Stimulated activated memory B cell treated with anti-CD40 and anti-IgM and Interleukin-4, amounts not matched to agents 10 μg/mL and 1 μg/mL and 100 μg/mL, for 72 hours (primary cell): ENCODE measurements around the gene HOXD4.

Experiments
- ATAC-seq: fragments of 150-1000 bp; cut with Tn5 transposase; 2 replicates; pipeline ENCODE4 v1.10.0; 2021
- H3K27ac Mint-ChIP-seq: one replicate; pipeline ENCODE4 v1.8.0; 2022; ENCODE audit warnings: mild to moderate bottlenecking, mixed read lengths
- H3K27me3 Mint-ChIP-seq: one replicate; pipeline ENCODE4 v1.8.0; 2022; ENCODE audit warnings: mixed read lengths
- H3K36me3 Mint-ChIP-seq: one replicate; pipeline ENCODE4 v1.8.0; 2022; ENCODE audit warnings: mixed read lengths
- H3K4me1 Mint-ChIP-seq: one replicate; pipeline ENCODE4 v1.8.0; 2022; ENCODE audit warnings: mixed read lengths
- H3K4me3 Mint-ChIP-seq: one replicate; pipeline ENCODE4 v1.8.0; 2022; ENCODE audit warnings: mild to moderate bottlenecking, moderate library complexity, mixed read lengths
- H3K9me3 Mint-ChIP-seq: one replicate; pipeline ENCODE4 v1.8.0; 2022; ENCODE audit warnings: mixed read lengths

The HOXD4 gene

DNA sequence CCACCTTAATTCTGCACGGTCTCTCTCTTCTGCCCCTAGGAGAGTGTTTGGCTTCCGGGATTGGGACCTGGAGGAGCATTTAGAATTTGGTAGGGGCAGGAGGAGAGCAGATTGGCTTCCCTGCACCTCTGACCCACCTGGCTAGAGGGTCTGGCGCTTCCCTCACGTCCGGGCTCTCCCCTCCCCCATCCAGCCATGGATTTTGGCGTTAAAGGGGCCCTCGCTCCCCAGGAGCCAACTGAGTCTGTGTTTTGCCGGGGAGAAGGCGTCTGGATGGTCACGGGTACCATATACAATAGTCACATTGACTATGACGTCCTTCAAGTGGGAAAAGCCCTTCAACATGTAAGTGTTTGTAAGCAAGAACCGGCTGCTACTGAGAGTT is 12.3 kb downstream of the HOXD4 start:
- Mint-ChIP-seq H3K4me1 (no peaks in the 10 kb centered on the region), H3K27me3 (peaks cover 96% of the 10 kb centered on the region), H3K9me3 (peaks cover 2% of the 10 kb centered on the region), H3K36me3 (no peaks in the 10 kb centered on the region), H3K4me3 (no peak overlapping the region), H3K27ac (no peak overlapping the region)
- no peak for ATAC-seq

DNA sequence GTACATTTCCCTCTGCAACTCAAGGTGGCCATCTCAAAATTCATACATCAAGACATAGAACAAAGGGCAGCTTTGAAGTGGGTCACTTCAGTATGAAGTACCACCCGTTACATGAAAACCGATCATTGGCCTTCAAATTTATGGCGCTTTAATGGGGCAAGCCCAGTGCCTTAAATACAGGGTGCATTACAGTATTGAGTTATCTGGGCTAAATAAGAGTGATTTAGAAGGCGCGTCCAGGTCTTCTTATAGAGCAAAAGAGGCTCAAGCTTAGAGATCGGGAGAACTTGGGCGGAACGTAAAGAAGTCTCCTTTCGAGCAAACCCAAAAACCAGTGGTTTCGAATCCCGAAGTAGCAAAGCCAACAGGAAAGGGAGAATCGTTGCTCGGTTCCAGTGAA is 12.9 kb downstream of the HOXD4 start:
- no peak for ATAC-seq
- no peak overlapping the region for H3K4me3 Mint-ChIP-seq
- peaks cover 96% of the 10 kb centered on the region for H3K27me3 Mint-ChIP-seq
- peaks cover 2% of the 10 kb centered on the region for H3K9me3 Mint-ChIP-seq
- H3K36me3 Mint-ChIP-seq = no peaks in the 10 kb centered on the region
- no peak overlapping the region for H3K27ac Mint-ChIP-seq
- no peaks in the 10 kb centered on the region for H3K4me1 Mint-ChIP-seq

GRCh38 chr2:176164611-176165369 is 13.4 kb downstream of the HOXD4 start:
- Mint-ChIP-seq H3K9me3 (peaks cover 2% of the 10 kb centered on the region), H3K4me1 (no peaks in the 10 kb centered on the region), H3K36me3 (no peaks in the 10 kb centered on the region), H3K27me3 (peaks cover 96% of the 10 kb centered on the region), H3K4me3 (no peak overlapping the region), H3K27ac (no peak overlapping the region)
- ATAC-seq = no peak

GRCh38 chr2:176165370-176166050 is 14.2 kb downstream of the HOXD4 start:
- no peak for ATAC-seq
- Mint-ChIP-seq H3K4me3 (no peak overlapping the region), H3K36me3 (no peaks in the 10 kb centered on the region), H3K27me3 (peaks cover 96% of the 10 kb centered on the region), H3K27ac (no peak overlapping the region), H3K9me3 (peaks cover 2% of the 10 kb centered on the region), H3K4me1 (no peaks in the 10 kb centered on the region)

GRCh38 chr2:176166272-176166671 is 14.9 kb downstream of the HOXD4 start:
- peaks cover 2% of the 10 kb centered on the region for H3K9me3 Mint-ChIP-seq
- H3K27ac Mint-ChIP-seq = no peak overlapping the region
- H3K4me1 Mint-ChIP-seq = no peaks in the 10 kb centered on the region
- H3K36me3 Mint-ChIP-seq = no peaks in the 10 kb centered on the region
- peaks cover 96% of the 10 kb centered on the region for H3K27me3 Mint-ChIP-seq
- H3K4me3 Mint-ChIP-seq = no peak overlapping the region
- no peak for ATAC-seq

- Mint-ChIP-seq H3K4me1 (peaks cover 6% of the 10 kb centered on the region), H3K9me3 (peaks cover 2% of the 10 kb centered on the region), H3K4me3 (no peak overlapping the region), H3K27ac (no peak overlapping the region), H3K36me3 (no peaks in the 10 kb centered on the region), H3K27me3 (peaks cover 96% of the 10 kb centered on the region)
- no peak for ATAC-seq
These were observed 16.0 kb downstream of the HOXD4 start for GRCh38 chr2:176167398-176167797.

DNA sequence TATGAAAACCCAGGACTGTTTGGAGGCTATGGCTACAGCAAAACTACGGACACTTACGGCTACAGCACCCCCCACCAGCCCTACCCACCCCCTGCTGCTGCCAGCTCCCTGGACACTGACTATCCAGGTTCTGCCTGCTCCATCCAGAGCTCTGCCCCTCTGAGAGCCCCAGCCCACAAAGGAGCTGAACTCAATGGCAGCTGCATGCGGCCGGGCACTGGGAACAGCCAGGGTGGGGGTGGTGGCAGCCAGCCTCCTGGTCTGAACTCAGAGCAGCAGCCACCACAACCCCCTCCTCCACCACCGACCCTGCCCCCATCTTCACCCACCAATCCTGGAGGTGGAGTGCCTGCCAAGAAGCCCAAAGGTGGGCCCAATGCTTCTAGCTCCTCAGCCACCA is 17.8 kb downstream of the HOXD4 start:
- peaks cover 96% of the 10 kb centered on the region for H3K27me3 Mint-ChIP-seq

GRCh38 chr2:176169711-176170110 is 18.4 kb downstream of the HOXD4 start:
- H3K4me3 Mint-ChIP-seq = no peak overlapping the region
- ATAC-seq = no peak
- H3K9me3 Mint-ChIP-seq = no peaks in the 10 kb centered on the region
- no peaks in the 10 kb centered on the region for H3K36me3 Mint-ChIP-seq
- H3K4me1 Mint-ChIP-seq = peaks cover 7% of the 10 kb centered on the region
- H3K27ac Mint-ChIP-seq = no peak overlapping the region
- H3K27me3 Mint-ChIP-seq = peaks cover 96% of the 10 kb centered on the region

More for the DNA sequence above, 17.8 kb downstream of the HOXD4 start:
- Mint-ChIP-seq H3K36me3 (no peaks in the 10 kb centered on the region), H3K27ac (no peak overlapping the region), H3K4me3 (no peak overlapping the region), H3K9me3 (peaks cover 1% of the 10 kb centered on the region), H3K4me1 (peaks cover 6% of the 10 kb centered on the region)
- no peak for ATAC-seq

DNA sequence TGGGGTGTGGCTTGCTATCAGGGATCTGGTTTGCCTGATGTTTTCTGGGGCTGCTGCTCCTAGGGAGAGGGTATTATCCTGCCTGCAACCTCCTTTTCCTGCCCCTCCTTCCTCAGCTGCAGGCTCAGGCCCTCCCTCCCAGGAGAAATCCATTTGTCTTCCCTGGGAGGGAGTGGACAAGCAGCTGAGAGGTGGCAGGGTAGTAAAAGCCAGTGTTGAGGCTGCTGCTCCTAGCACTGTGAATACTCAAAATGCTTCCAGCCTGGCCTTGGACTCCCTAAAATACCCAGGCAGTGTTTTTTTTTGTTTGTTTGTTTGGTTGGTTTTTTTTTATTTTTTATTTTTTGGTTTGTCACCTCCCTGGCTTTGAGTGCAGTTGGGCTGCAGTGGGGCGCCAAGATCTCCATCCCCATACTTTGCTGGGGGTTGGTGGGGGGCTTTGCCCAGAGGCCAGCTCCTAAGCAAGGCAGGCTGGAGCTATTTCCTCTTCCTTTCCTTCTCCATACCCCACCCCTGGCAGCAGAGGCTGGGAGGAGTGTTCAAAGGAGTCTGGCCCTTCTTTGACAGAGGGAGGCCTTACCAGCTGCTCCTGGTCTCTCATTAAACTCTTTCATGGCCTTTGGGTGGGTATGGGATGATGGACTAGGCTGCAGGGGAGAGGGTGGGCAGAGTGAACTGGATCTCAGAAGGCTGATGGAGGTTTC is 19.4 kb downstream of the HOXD4 start:
- Mint-ChIP-seq H3K27me3 (peaks cover 96% of the 10 kb centered on the region), H3K9me3 (no peaks in the 10 kb centered on the region), H3K27ac (no peak overlapping the region), H3K4me3 (no peak overlapping the region), H3K36me3 (no peaks in the 10 kb centered on the region), H3K4me1 (peaks cover 13% of the 10 kb centered on the region)
- ATAC-seq = no peak

GRCh38 chr2:176171351-176172006 is 20.1 kb downstream of the HOXD4 start:
- Mint-ChIP-seq H3K9me3 (no peaks in the 10 kb centered on the region), H3K27me3 (peaks cover 96% of the 10 kb centered on the region), H3K4me1 (peaks cover 13% of the 10 kb centered on the region), H3K36me3 (no peaks in the 10 kb centered on the region), H3K4me3 (no peak overlapping the region), H3K27ac (no peak overlapping the region)
- ATAC-seq = no peak

GRCh38 chr2:176172007-176172894 is 20.9 kb downstream of the HOXD4 start:
- Mint-ChIP-seq H3K9me3 (no peaks in the 10 kb centered on the region), H3K27ac (no peak overlapping the region), H3K4me3 (no peak overlapping the region), H3K36me3 (no peaks in the 10 kb centered on the region), H3K27me3 (peaks cover 96% of the 10 kb centered on the region), H3K4me1 (peaks cover 13% of the 10 kb centered on the region)
- no peak for ATAC-seq

DNA sequence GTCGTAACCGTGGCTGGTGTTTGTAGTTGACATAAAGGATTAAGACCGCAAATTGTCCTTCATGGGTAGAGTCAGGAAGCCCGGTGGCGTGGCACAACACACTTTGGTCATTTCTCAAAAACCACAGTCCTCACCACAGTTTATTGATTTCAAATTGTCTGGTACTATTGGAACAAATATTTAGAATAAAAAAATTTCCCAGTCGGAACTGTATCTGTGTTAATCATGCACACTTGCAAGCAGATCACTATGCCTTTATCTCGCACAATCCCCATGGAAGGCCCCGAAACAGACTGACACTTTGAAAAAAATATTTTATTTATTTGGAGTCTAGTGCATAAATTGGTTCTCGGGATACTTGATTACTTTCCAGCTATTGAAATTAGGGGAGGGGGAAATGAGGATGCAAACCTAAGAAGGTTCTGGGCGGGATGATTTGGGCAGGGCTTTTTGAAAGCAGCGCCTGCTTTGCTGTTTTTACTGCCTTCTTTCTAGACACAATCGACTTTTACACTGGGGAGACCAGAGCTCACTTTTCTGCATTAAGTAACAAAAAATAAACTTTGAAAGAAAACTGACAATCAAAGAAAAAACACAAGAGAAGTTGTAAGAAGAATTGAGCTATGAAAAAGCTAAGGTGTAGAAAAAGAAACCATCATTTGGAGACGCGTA is 21.7 kb downstream of the HOXD4 start:
- Mint-ChIP-seq H3K27me3 (peaks cover 96% of the 10 kb centered on the region), H3K27ac (no peak overlapping the region), H3K36me3 (no peaks in the 10 kb centered on the region), H3K4me1 (peaks cover 18% of the 10 kb centered on the region), H3K9me3 (no peaks in the 10 kb centered on the region), H3K4me3 (no peak overlapping the region)
- ATAC-seq = no peak

- H3K4me1 Mint-ChIP-seq = peaks cover 19% of the 10 kb centered on the region
- no peak for ATAC-seq
- H3K27ac Mint-ChIP-seq = no peak overlapping the region
- no peaks in the 10 kb centered on the region for H3K9me3 Mint-ChIP-seq
- peaks cover 92% of the 10 kb centered on the region for H3K27me3 Mint-ChIP-seq
- no peak overlapping the region for H3K4me3 Mint-ChIP-seq
- no peaks in the 10 kb centered on the region for H3K36me3 Mint-ChIP-seq
These were observed 22.4 kb downstream of the HOXD4 start for GRCh38 chr2:176173567-176174381.
